PC-3 (cell line): ENCODE data around the gene MEF2C. TPM values are rescaled to one million over a fixed set of nuclear protein-coding genes. Genes with fewer than 3 reads are reported as not detected.

Experiments
- ATAC-seq: fragments of 200-7000 bp; cut with Tn5 transposase; 2 replicates; pipeline ENCODE4 v1.9.1; 2020; ENCODE audit warnings: mild to moderate bottlenecking, moderate library complexity
- Bru-seq: library from RNA; stranded (reverse); fragments of 400-500 nt; gene quantifications from one replicate; lab custom pipeline; 2021; lab: Mats Ljungman, UMichigan
- BruChase-seq, 2 experiments: library from RNA; stranded (reverse); fragments of 400-500 nt; gene quantifications; one replicate each; lab custom pipeline; 2021; lab: Mats Ljungman, UMichigan
- BruUV-seq: library from RNA; stranded (reverse); fragments of 400-500 nt; replicated peaks from 2 replicates; lab custom pipeline; 2021; lab: Mats Ljungman, UMichigan
- CTCF ChIA-PET: fragments of 300-600 bp; sonication (Branson Sonifier 250); formaldehyde crosslinking; loops from one replicate; lab custom pipeline; 2022; ENCODE audit warnings: antibody characterized with exemption; lab: Charles Lee
- POLR2A ChIA-PET: fragments of 300-600 bp; sonication (Branson Sonifier 250); formaldehyde crosslinking; loops from one replicate; lab custom pipeline; 2022; ENCODE audit warnings: antibody characterized with exemption; ENCODE audit not compliant: unreplicated experiment; lab: Charles Lee
- DNase-seq: peaks from one replicate; pipeline ENCODE4 v3.0.0-alpha.2; 2015
- H2AFZ ChIP-seq: fragments of 300-600 bp; sonication (generic); 2 replicates; pipeline ENCODE4 v1.6.0; 2016; ENCODE audit warnings: antibody characterized with exemption, low read length
- H3F3A ChIP-seq: fragments of 300-600 bp; sonication (generic); one replicate; pipeline ENCODE4 v1.6.0; 2017; ENCODE audit warnings: antibody characterized with exemption, low read length, control low read depth, mild to moderate bottlenecking; ENCODE audit not compliant: unreplicated experiment
- H3K27ac ChIP-seq: fragments of 300-600 bp; sonication (generic); 2 replicates; pipeline ENCODE4 v1.5.1; 2016; ENCODE audit warnings: mild to moderate bottlenecking, low read length
- H3K27me3 ChIP-seq: fragments of 300-600 bp; sonication (generic); 2 replicates; pipeline ENCODE4 v1.6.1; 2016; ENCODE audit warnings: low read length, mixed read lengths
- H3K36me3 ChIP-seq: fragments of 300-600 bp; sonication (generic); 2 replicates; pipeline ENCODE4 v1.6.1; 2016; ENCODE audit warnings: low read depth, mixed run types, low read length, mixed read lengths
- H3K4me1 ChIP-seq: fragments of 300-600 bp; sonication (generic); 2 replicates; pipeline ENCODE4 v1.5.1; 2016; ENCODE audit warnings: low read length; ENCODE audit not compliant: insufficient read depth
- H3K4me2 ChIP-seq: fragments of 300-600 bp; sonication (generic); 2 replicates; pipeline ENCODE4 v1.6.0; 2016; ENCODE audit warnings: low read length
- H3K4me3 ChIP-seq: fragments of 300-600 bp; sonication (generic); 2 replicates; pipeline ENCODE4 v1.5.1; 2016; ENCODE audit warnings: mild to moderate bottlenecking, low read length, mixed read lengths
- H3K79me2 ChIP-seq: fragments of 300-600 bp; sonication (generic); 2 replicates; pipeline ENCODE4 v1.6.1; 2017; ENCODE audit warnings: low read length, mixed read lengths
- H3K9ac ChIP-seq: fragments of 300-600 bp; sonication (generic); 2 replicates; pipeline ENCODE4 v1.6.0; 2016; ENCODE audit warnings: mild to moderate bottlenecking, low read length
- H3K9me2 ChIP-seq: fragments of 300-600 bp; sonication (generic); replicated peaks from 2 replicates; pipeline ENCODE4 v1.6.1; 2016; ENCODE audit warnings: mixed run types, low read length, mixed read lengths
- H3K9me3 ChIP-seq: fragments of 300-600 bp; sonication (generic); 2 replicates; pipeline ENCODE4 v1.6.1; 2016; ENCODE audit warnings: low read length, mixed read lengths
- H4K20me1 ChIP-seq: fragments of 300-600 bp; sonication (generic); 2 replicates; pipeline ENCODE4 v1.6.1; 2016; ENCODE audit warnings: low read length, mixed read lengths
- EZH2 ChIP-seq: fragments of 300-600 bp; sonication (generic); IDR thresholded peaks from one replicate; pipeline ENCODE4 v1.6.1; 2017; ENCODE audit warnings: antibody characterized with exemption, mild to moderate bottlenecking, low read length; ENCODE audit not compliant: unreplicated experiment
- EZH2phosphoT487 ChIP-seq: fragments of 300-600 bp; sonication (generic); IDR thresholded peaks from 2 replicates; pipeline ENCODE4 v1.6.1; 2018; ENCODE audit warnings: mild to moderate bottlenecking, antibody characterized with exemption, low read length, borderline replicate concordance
- intact Hi-C: fragments of 100-400 bp; cut with micrococcal nuclease; formaldehyde crosslinking; loops from 2 replicates; pipeline ENCODE4 v1.9.0; 2023
- long read RNA-seq: library from polyadenylated mRNA; unstranded; transcript quantifications from one replicate; pipeline ENCODE4 v2.0.0, GENCODE V29; 2021; ENCODE audit not compliant: unreplicated experiment
- total RNA-seq: library from RNA; depleted of rRNA; stranded (reverse); fragments of >200 nt; gene quantifications from 2 replicates; pipeline ENCODE4 v1.2.3, GENCODE V29; 2014; rRNA removed
- TF ChIP-seq, protein P1 (sequence below): fragments of 300-600 bp; sonication (generic); conservative IDR thresholded peaks from 2 replicates; pipeline ENCODE4 v1.5.1; 2017; ENCODE audit warnings: antibody characterized with exemption, low read depth, mild to moderate bottlenecking, low read length

Gene MEF2C
- total RNA-seq (4.4 and 8.0 TPM in 2 replicates), Bru-seq, nascent RNA (percentile 73 among the genes with signal in this experiment), BruChase-seq, experiment 1, labeled RNA remaining after a 6-hour chase (percentile 50 among the genes with signal in this experiment), BruChase-seq, experiment 2, labeled RNA remaining after a 2-hour chase (percentile 59 among the genes with signal in this experiment)
- long read RNA-seq, partial matches to known transcripts: 6 of 25 reads
- long read RNA-seq, other reads (novel, unspliced or antisense): 16 of 25 reads

DNA sequence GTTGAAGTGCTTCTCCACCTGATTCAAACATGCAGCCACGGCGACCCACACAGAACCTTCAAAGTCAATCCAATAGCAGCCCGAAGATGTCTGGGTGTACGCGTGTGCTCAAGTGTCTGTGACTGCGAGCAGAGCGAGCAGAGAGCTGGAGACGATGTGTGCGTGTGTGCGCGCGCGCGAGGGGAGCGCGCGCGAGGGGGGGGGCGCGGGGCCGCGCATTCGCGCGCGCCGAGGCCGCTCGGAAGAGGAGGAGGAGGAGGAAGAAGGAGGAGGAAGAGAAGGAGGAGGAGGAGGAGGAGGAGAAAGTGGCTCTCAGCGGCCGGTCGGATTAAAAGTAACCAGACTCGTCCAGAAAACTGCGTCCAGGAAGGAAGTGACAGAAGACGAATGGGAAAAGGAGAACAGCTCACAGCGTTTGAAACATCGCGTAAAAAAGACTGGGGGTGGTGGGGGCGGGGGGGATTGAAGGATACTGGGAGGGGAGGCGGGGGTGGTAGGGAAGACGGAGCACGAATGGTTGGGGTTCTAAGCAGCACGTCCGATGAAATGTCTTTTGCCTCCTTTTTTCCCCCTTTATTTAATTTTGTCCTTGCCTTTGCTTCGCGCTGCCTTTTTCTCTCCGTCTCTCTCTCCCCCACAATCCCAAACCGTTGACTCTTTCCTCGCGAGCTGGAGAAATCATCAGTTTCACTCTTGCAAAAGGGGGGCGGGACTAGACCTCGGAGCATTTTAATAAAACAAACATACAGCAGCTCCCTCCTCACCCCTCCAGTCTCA lies at the start of gene MEF2C:
Gene MEF2C (minus strand): TSS at position 126 of the 777 bp plus-strand sequence. CDS start 59,396 bp downstream, outside the sequence.
- Histone ChIP-seq H3K9me3 (no peaks in the 10 kb centered on the region), H3F3A (no peaks in the 10 kb centered on the region), H3K4me3 (peak within 1 kb of the TSS; percentile 85), H3K79me2 (peaks cover 33% of the 10 kb centered on the region), H3K27ac (peak within 1 kb of the TSS; percentile 56), H2AFZ (peak within 1 kb of the TSS; percentile 84), H3K4me2 (peak within 1 kb of the TSS; percentile 90), H3K36me3 (no peaks in the 10 kb centered on the region), H4K20me1 (no peaks in the 10 kb centered on the region), H3K4me1 (peaks cover 38% of the 10 kb centered on the region), H3K9ac (peak within 1 kb of the TSS; percentile 76), H3K9me2 (no peaks in the 10 kb centered on the region), H3K27me3 (no peaks in the 10 kb centered on the region)
- intact Hi-C loops: loop anchor here (1.0 to 10.0 kb wide), 6 partner anchors 84 to 1382 kb away; no protein-coding TSS in a partner anchor
- BruUV-seq: no TSS peak
- ChIA-PET CTCF (interaction anchor here (0.6 to 1.3 kb wide), 3 partner anchors 155 to 847 kb away, joined by 3 to 6 read pairs (median 4); no protein-coding TSS in a partner anchor), POLR2A (interaction anchor here (0.5 to 0.6 kb wide), 7 partner anchors 67 to 350 kb away, joined by 3 to 14 read pairs (median 5); no protein-coding TSS in a partner anchor)
- peak; percentile 64 for ATAC-seq
- DNase-seq: peak; percentile 83
- TF ChIP-seq EZH2 (no peak), EZH2phosphoT487 (no peak)
- TF ChIP-seq, protein P1, sequence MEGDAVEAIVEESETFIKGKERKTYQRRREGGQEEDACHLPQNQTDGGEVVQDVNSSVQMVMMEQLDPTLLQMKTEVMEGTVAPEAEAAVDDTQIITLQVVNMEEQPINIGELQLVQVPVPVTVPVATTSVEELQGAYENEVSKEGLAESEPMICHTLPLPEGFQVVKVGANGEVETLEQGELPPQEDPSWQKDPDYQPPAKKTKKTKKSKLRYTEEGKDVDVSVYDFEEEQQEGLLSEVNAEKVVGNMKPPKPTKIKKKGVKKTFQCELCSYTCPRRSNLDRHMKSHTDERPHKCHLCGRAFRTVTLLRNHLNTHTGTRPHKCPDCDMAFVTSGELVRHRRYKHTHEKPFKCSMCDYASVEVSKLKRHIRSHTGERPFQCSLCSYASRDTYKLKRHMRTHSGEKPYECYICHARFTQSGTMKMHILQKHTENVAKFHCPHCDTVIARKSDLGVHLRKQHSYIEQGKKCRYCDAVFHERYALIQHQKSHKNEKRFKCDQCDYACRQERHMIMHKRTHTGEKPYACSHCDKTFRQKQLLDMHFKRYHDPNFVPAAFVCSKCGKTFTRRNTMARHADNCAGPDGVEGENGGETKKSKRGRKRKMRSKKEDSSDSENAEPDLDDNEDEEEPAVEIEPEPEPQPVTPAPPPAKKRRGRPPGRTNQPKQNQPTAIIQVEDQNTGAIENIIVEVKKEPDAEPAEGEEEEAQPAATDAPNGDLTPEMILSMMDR: no peak

DNA sequence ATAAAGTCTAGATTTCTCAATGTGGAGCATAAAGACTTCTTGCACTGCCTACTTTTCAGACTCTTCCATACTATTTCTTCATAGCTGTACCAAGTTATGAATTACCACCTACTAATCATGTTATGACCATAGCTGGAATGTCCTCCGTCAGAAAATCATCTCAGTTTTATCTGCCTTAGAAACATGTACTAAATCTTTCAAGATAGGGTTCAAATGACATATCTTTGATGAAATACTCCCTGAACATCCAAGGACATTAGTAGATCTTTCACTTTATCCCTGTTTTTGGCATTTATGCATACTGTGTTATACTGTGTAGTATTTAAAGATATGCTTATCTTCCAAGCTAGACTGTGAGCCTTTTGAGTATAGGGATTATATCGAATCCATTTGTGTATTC lies 49.6 kb upstream of the MEF2C start:
- TF ChIP-seq EZH2: no peak
- TF ChIP-seq EZH2phosphoT487: no peak
- TF ChIP-seq, protein P1: no peak

More for the DNA sequence above, 49.6 kb upstream of the MEF2C start:
- Histone ChIP-seq H3K36me3 (no peaks in the 10 kb centered on the region), H3K9me3 (no peaks in the 10 kb centered on the region), H3K4me3 (no peak overlapping the region), H3K79me2 (no peaks in the 10 kb centered on the region), H3K9ac (no peak overlapping the region), H2AFZ (no peak overlapping the region), H3K9me2 (no peaks in the 10 kb centered on the region), H3K27me3 (no peaks in the 10 kb centered on the region), H4K20me1 (no peaks in the 10 kb centered on the region), H3K4me2 (no peak overlapping the region), H3K4me1 (no peaks in the 10 kb centered on the region), H3F3A (no peaks in the 10 kb centered on the region), H3K27ac (no peak overlapping the region)
- ChIA-PET POLR2A (no interaction called here), CTCF (no interaction called here)
- no TSS peak for BruUV-seq
- DNase-seq (no peak), ATAC-seq (no peak)
- intact Hi-C loops: no loop called here
